H1 (cell line): Measurements from ENCODE around the gene PLPPR3. TPM values are rescaled to one million over a fixed set of nuclear protein-coding genes. Genes with fewer than 3 reads are reported as not detected.

Source experiments
- EP300 ChIP-seq, 2 experiments: IDR thresholded peaks; 1 replicate in 1 of 2; 2 replicates in 1 of 2; pipeline ENCODE4 v1.6.1; 2011 to 2012; ENCODE audit warnings: low read depth in 2 of 2, low read length in 2 of 2, mild to moderate bottlenecking in 2 of 2, borderline replicate concordance in 1 of 2, inconsistent platforms in 1 of 2, moderate library complexity in 1 of 2
- GABPA ChIP-seq: IDR thresholded peaks from 2 replicates; pipeline ENCODE4 v1.6.1; 2011; ENCODE audit warnings: mild to moderate bottlenecking, low read length, moderate library complexity, borderline replicate concordance; ENCODE audit not compliant: insufficient read depth
- SIN3A ChIP-seq, 2 experiments: IDR thresholded peaks in 1 of 2; conservative IDR thresholded peaks in 1 of 2; 2 replicates each; pipeline ENCODE4 v1.6.1; 2011 to 2012; ENCODE audit warnings: low read length in 2 of 2, improper control_type of control experiment in 1 of 2, low read depth in 1 of 2, mild to moderate bottlenecking in 1 of 2
- polyA plus RNA-seq, 7 experiments: library from polyadenylated mRNA; depleted of rRNA in 3 of 7; stranded (reverse) in 5 of 7; unstranded in 2 of 7; fragments of >200 nt in 5 of 7; fragments of 200-250 nt in 2 of 7; gene quantifications; 1 replicate in 5 of 7; 2 replicates in 1 of 7; 4 replicates in 1 of 7; pipeline versions ENCODE4 v1.2.1 to v1.2.3, GENCODE V29; 2011 to 2013; ENCODE audit warnings: missing spikeins in 2 of 7, mixed read lengths in 2 of 7
- total RNA-seq: library from RNA; stranded (reverse); fragmentation: NEBNext Ultra II Directional; extraction: Animal tissue kit (Norgen Biotek cat#: 25700); gene quantifications from 2 replicates; pipeline ENCODE4 v1.2.1, GENCODE V29; 2021

PLPPR3 gene
- total and polyA plus RNA-seq, 2 of the 8 experiments (the other 6 are each of a cell fraction or from before 2014, with no cell fraction given): 71.7 to 76.4 TPM

DNA sequence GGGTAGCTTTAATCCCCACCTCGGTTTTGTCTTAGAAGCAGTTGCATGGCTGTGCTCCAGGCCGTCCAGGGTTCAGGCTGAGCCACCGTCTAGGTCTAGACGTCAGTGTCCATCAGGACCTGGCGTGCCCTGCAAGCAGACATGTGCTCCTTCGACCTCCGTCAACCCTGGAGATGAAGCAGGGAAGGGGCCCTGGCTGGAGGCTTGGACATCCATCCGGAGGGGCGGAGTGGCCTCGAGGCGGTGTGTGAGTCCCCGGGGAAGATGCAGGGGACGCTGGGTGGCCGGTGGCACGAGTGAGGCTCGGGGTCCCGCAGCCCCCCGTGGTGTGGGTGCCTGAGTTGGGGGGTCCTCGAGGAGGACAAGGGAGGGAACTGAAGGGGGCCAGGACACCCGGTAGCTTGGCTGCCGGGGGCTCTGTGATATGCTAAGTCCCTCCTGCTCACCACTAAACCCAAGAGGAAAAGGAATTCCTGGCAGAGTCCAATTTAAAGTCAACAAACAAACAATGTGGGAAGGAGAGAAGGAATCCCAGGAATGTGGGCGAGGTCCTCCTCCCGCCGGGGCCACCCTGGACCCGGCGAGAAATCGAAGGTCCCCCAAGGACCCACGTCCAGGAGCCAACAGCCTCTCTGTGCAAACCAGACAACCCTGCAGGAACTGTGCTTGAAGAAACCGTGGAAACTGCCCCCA, 39.4 kb downstream of the PLPPR3 start (continued):
- 0 out of 4 replicates have a peak, but pooled peaks of 1 of the 2 experiments have one; percentile 58 for TF ChIP-seq SIN3A (conservative IDR thresholded peaks at IDR 0.05 in 1 of 2, IDR thresholded peaks at IDR 0.05 in 1 of 2; ENCODE audit: low read depth in 1 of 2, low read length in 2 of 2)
- TF ChIP-seq EP300 (IDR thresholded peaks at IDR 0.05; ENCODE audit: borderline replicate concordance in 1 of 2, low read depth in 2 of 2, low read length in 2 of 2): peak in 1 of 2 experiments; percentile 6; a peak in 1 of 3 replicates
- TF ChIP-seq GABPA: no peak
